Smooth muscle cell (in vitro differentiated cells): ENCODE data around the gene GPT2. TPM values are rescaled to one million over a fixed set of nuclear protein-coding genes. Genes with fewer than 3 reads are reported as not detected.
A peak's percentile ranks its signal among the peaks of the same experiment; 100 is the strongest.

Experiments
- DNase-seq: peaks from one replicate; lab custom pipeline; 2025; ENCODE audit not compliant: unreplicated experiment; lab: John Stamatoyannopoulos, UW
- H2AFZ ChIP-seq: fragments of 200-600 bp; sonication (generic); 2 replicates; pipeline ENCODE4 v1.6.0; 2016; ENCODE audit warnings: antibody characterized with exemption, low read depth, mild to moderate bottlenecking
- H3F3A ChIP-seq: fragments of 200-600 bp; sonication (generic); 2 replicates; pipeline ENCODE4 v1.6.0; 2017; ENCODE audit warnings: antibody characterized with exemption, low read depth
- H3K27ac ChIP-seq: fragments of 200-600 bp; sonication (generic); 2 replicates; pipeline ENCODE4 v1.5.1; 2016; ENCODE audit warnings: low read depth, mild to moderate bottlenecking
- H3K27me3 ChIP-seq: fragments of 200-600 bp; sonication (generic); 2 replicates; pipeline ENCODE4 v1.6.1; 2016; ENCODE audit warnings: low read depth, mild to moderate bottlenecking
- H3K36me3 ChIP-seq: fragments of 200-600 bp; sonication (generic); 2 replicates; pipeline ENCODE4 v1.5.1; 2016; ENCODE audit warnings: low read depth
- H3K4me1 ChIP-seq: fragments of 200-600 bp; sonication (generic); 2 replicates; pipeline ENCODE4 v1.5.1; 2016; ENCODE audit warnings: low read depth
- H3K4me2 ChIP-seq: fragments of 200-600 bp; sonication (generic); 2 replicates; pipeline ENCODE4 v1.6.0; 2016; ENCODE audit warnings: mild to moderate bottlenecking
- H3K4me3 ChIP-seq: fragments of 200-600 bp; sonication (generic); 2 replicates; pipeline ENCODE4 v1.5.1; 2016; ENCODE audit warnings: mild to moderate bottlenecking
- H3K79me2 ChIP-seq: fragments of 200-600 bp; sonication (generic); 2 replicates; pipeline ENCODE4 v1.6.0; 2016; ENCODE audit warnings: low read depth, mild to moderate bottlenecking
- H3K9ac ChIP-seq: fragments of 200-600 bp; sonication (generic); 2 replicates; pipeline ENCODE4 v1.6.0; 2016; ENCODE audit warnings: low read depth
- H3K9me3 ChIP-seq: fragments of 200-600 bp; sonication (generic); replicated peaks from 2 replicates; pipeline ENCODE4 v1.5.1; 2016; ENCODE audit warnings: low read depth
- H4K20me1 ChIP-seq: fragments of 200-600 bp; sonication (generic); 2 replicates; pipeline ENCODE4 v1.6.0; 2016; ENCODE audit warnings: low read depth
- CTCF ChIP-seq: fragments of 200-600 bp; sonication (generic); IDR thresholded peaks from 2 replicates; pipeline ENCODE4 v1.5.1; 2017; ENCODE audit warnings: borderline replicate concordance, mild to moderate bottlenecking, antibody characterized with exemption; ENCODE audit not compliant: insufficient read depth, poor library complexity, severe bottlenecking
- WGBS: methylation state at CpG from one replicate; pipeline ENCODE4 v1.1.7; 2016; ENCODE audit warnings: low lambda C conversion rate; 5-methylcytosine and 5-hydroxymethylcytosine counted together
- polyA plus RNA-seq: library from polyadenylated mRNA; unstranded; fragments of >200 nt; fragmentation: Nextera tagmentation; extraction: Ambion mirVana; gene quantifications from 2 replicates; pipeline ENCODE4 v1.2.1, GENCODE V29; 2016
- total RNA-seq: library from RNA; depleted of rRNA; stranded (reverse); fragments of >200 nt; gene quantifications from 2 replicates; pipeline ENCODE4 v1.2.3, GENCODE V29; 2014

GPT2 gene
- total and polyA plus RNA-seq, 2 experiments from 2014 or later = 21.4 to 29.3 TPM

GRCh38 chr16:46852130-46852529 is 32.0 kb upstream of the GPT2 start:
- no peaks in the 10 kb centered on the region for H3K9me3 ChIP-seq
- no peak overlapping the region for H3K27ac ChIP-seq
- H3K4me3 ChIP-seq = no peak overlapping the region
- H4K20me1 ChIP-seq = no peaks in the 10 kb centered on the region
- H3K79me2 ChIP-seq = no peaks in the 10 kb centered on the region
- no peak overlapping the region for H2AFZ ChIP-seq
- 73% methylated on average over 3 of the region's 3 CpGs for WGBS
- H3K27me3 ChIP-seq = no peaks in the 10 kb centered on the region
- H3K36me3 ChIP-seq = no peaks in the 10 kb centered on the region
- H3K9ac ChIP-seq = no peak overlapping the region
- H3F3A ChIP-seq = no peaks in the 10 kb centered on the region
- no peak for TF ChIP-seq CTCF
- H3K4me1 ChIP-seq = peaks cover 8% of the 10 kb centered on the region
- no peak overlapping the region for H3K4me2 ChIP-seq
- no peak for DNase-seq

GRCh38 chr16:46853713-46854443 is 30.3 kb upstream of the GPT2 start:
- no peak overlapping the region for H3K27ac ChIP-seq
- H4K20me1 ChIP-seq = no peaks in the 10 kb centered on the region
- H3F3A ChIP-seq = no peaks in the 10 kb centered on the region
- no peaks in the 10 kb centered on the region for H3K27me3 ChIP-seq
- peak; percentile 17 for DNase-seq
- H3K79me2 ChIP-seq = no peaks in the 10 kb centered on the region
- peak; percentile 89 for TF ChIP-seq CTCF
- H3K9ac ChIP-seq = no peak overlapping the region
- 15% methylated on average over 5 of the region's 5 CpGs for WGBS
- H3K4me3 ChIP-seq = no peak overlapping the region
- H3K9me3 ChIP-seq = no peaks in the 10 kb centered on the region
- no peak overlapping the region for H2AFZ ChIP-seq
- H3K4me1 ChIP-seq = peaks cover 3% of the 10 kb centered on the region
- H3K4me2 ChIP-seq = no peak overlapping the region
- H3K36me3 ChIP-seq = no peaks in the 10 kb centered on the region

GRCh38 chr16:46854846-46855245 is 29.3 kb upstream of the GPT2 start:
- no peak overlapping the region for H3K4me3 ChIP-seq
- H3K4me2 ChIP-seq = no peak overlapping the region
- no peak for TF ChIP-seq CTCF
- H4K20me1 ChIP-seq = no peaks in the 10 kb centered on the region
- 94% methylated on average over 2 of the region's 2 CpGs for WGBS
- no peaks in the 10 kb centered on the region for H3K79me2 ChIP-seq
- no peaks in the 10 kb centered on the region for H3K36me3 ChIP-seq
- no peaks in the 10 kb centered on the region for H3F3A ChIP-seq
- no peak for DNase-seq
- no peak overlapping the region for H3K9ac ChIP-seq
- no peaks in the 10 kb centered on the region for H3K27me3 ChIP-seq
- no peaks in the 10 kb centered on the region for H3K9me3 ChIP-seq
- no peaks in the 10 kb centered on the region for H3K4me1 ChIP-seq
- no peak overlapping the region for H2AFZ ChIP-seq
- no peak overlapping the region for H3K27ac ChIP-seq

GRCh38 chr16:46855389-46855788 is 28.8 kb upstream of the GPT2 start:
- H3K27ac ChIP-seq = no peak overlapping the region
- no peaks in the 10 kb centered on the region for H3K36me3 ChIP-seq
- no peak for TF ChIP-seq CTCF
- H4K20me1 ChIP-seq = no peaks in the 10 kb centered on the region
- DNase-seq = no peak
- H3K27me3 ChIP-seq = no peaks in the 10 kb centered on the region
- no peaks in the 10 kb centered on the region for H3K4me1 ChIP-seq
- no peaks in the 10 kb centered on the region for H3K79me2 ChIP-seq
- no peak overlapping the region for H3K4me3 ChIP-seq
- 67% methylated on average over 4 of the region's 4 CpGs for WGBS
- no peak overlapping the region for H3K4me2 ChIP-seq
- no peak overlapping the region for H2AFZ ChIP-seq
- no peak overlapping the region for H3K9ac ChIP-seq
- H3F3A ChIP-seq = no peaks in the 10 kb centered on the region
- no peaks in the 10 kb centered on the region for H3K9me3 ChIP-seq
